ENCODE data around the gene PLCL1. TPM values are rescaled to one million over a fixed set of nuclear protein-coding genes. Genes with fewer than 3 reads are reported as not detected.
A peak's percentile ranks its signal among the peaks of the same experiment; 100 is the strongest.

PLCL1 gene
- total RNA-seq, 2 donors from 2014 or later = 2.0 to 2.9 TPM

DNA sequence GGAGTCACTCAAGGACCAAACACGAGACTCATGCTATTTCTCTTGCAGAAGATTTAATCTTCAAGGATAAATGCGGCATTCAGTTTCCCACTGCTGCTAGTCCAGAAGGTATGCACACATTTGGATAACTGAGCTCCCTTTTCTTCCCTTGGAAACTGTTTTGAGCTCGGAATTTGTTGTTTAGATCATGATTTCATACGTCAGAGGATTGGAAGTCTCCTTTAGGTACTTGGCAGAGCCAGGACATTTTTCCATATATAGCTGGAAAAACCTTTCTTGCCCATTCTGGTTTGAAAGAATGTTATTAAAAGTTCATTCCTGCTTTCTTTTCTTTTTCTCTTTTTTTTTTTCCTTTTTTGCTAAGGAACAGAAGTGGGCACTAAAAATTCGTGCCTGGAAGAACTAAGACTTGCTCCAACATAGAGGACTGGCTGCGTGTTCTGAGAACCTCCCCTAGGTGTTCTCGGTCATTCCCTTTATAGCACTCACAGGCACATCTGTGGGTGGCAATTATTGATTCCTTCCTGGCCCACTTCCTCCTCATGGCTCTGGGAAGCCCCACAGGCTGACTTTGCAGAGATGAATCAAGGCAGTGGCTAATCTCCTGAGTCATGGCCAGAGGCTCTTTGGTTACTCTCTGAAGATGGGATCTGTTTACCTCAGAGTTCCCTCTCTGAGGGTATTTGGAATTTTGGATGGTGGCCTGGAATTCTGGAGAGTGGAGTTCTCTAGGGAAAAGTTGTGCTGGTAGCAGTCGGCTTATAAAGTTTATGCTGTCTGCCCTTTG, 104.8 kb downstream of the PLCL1 start:
- ATAC-seq (peak; percentile 62), DNase-seq (peak in 2 of 4 donors; percentile 10 to 26)
- intact Hi-C loops (cut with DNase I) = no loop called here
- no peak overlapping the region for H3K4me3 ChIP-seq
- no peaks in the 10 kb centered on the region for H3K9me3 ChIP-seq
- no peak overlapping the region for H3K27ac ChIP-seq
- WGBS, 2 donors = 50 to 54% methylated on average over 8 of the region's 8 CpGs
- H3K4me1 ChIP-seq = no peaks in the 10 kb centered on the region
- TF ChIP-seq POLR2A (IDR thresholded peaks at IDR 0.05) = no peak
- TF ChIP-seq, protein P1, sequence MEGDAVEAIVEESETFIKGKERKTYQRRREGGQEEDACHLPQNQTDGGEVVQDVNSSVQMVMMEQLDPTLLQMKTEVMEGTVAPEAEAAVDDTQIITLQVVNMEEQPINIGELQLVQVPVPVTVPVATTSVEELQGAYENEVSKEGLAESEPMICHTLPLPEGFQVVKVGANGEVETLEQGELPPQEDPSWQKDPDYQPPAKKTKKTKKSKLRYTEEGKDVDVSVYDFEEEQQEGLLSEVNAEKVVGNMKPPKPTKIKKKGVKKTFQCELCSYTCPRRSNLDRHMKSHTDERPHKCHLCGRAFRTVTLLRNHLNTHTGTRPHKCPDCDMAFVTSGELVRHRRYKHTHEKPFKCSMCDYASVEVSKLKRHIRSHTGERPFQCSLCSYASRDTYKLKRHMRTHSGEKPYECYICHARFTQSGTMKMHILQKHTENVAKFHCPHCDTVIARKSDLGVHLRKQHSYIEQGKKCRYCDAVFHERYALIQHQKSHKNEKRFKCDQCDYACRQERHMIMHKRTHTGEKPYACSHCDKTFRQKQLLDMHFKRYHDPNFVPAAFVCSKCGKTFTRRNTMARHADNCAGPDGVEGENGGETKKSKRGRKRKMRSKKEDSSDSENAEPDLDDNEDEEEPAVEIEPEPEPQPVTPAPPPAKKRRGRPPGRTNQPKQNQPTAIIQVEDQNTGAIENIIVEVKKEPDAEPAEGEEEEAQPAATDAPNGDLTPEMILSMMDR (IDR thresholded peaks at IDR 0.05) = no peak
- no peaks in the 10 kb centered on the region for H3K27me3 ChIP-seq
- H3K36me3 ChIP-seq (replicated peaks in 1 of 2; ENCODE audit: insufficient read depth in 1 of 2, low read depth in 2 of 2) = no peaks in the 10 kb centered on the region

DNA sequence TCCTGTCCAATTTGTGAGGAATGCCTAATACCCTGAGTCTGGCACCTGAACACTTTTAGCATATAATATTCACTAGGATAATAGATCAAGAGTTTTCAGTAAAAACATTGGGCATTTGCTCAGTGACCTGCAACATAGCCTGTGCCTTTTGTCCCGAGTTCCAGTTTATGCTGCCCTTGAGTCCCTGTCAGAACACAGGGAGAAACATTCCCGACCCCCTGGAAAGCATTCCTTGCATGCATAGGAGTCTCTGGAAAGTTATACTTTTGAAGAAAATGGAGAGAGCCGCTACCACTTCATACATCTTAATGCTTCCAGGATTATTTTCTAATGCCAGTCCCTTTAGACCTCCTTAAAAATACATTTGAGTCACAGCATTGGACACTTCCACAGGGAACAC, 107.3 kb downstream of the PLCL1 start:
- WGBS, 2 donors = 53 to 56% methylated on average over 3 of the region's 3 CpGs
- H3K4me3 ChIP-seq = no peak overlapping the region
- no peaks in the 10 kb centered on the region for H3K27me3 ChIP-seq
- ATAC-seq = peak; percentile 58
- no peak overlapping the region for H3K27ac ChIP-seq
- intact Hi-C loops (cut with DNase I) = no loop called here
- DNase-seq = no peak
- H3K36me3 ChIP-seq (replicated peaks in 1 of 2; ENCODE audit: insufficient read depth in 1 of 2, low read depth in 2 of 2) = no peaks in the 10 kb centered on the region
- no peaks in the 10 kb centered on the region for H3K9me3 ChIP-seq
- no peaks in the 10 kb centered on the region for H3K4me1 ChIP-seq
- TF ChIP-seq POLR2A (IDR thresholded peaks at IDR 0.05) = no peak
- TF ChIP-seq, protein P1 (IDR thresholded peaks at IDR 0.05) = no peak

DNA sequence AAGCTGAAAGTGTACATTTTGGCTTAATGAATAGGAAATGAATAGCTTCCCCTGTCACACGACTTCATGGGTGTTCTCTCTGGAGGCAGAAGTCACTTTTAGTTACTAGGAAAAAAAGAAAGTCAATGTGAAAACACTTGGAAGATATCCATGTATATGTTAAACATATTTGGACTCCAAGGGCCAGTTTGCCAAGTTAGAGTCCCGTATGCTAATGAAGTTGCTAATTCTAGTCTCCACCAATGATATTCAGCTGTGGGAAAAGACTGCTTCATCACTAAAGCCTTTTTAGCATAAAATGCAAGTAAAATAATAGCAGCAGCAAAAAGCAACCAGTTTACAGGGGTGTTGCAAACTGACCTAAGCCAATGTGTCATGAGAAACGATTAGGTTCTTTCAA, 108.7 kb downstream of the PLCL1 start:
- no peaks in the 10 kb centered on the region for H3K27me3 ChIP-seq
- no peaks in the 10 kb centered on the region for H3K9me3 ChIP-seq
- H3K27ac ChIP-seq = no peak overlapping the region
- DNase-seq (no peak), ATAC-seq (no peak)
- H3K36me3 ChIP-seq (replicated peaks in 1 of 2; ENCODE audit: insufficient read depth in 1 of 2, low read depth in 2 of 2) = no peaks in the 10 kb centered on the region
- no peak overlapping the region for H3K4me3 ChIP-seq
- no peak for TF ChIP-seq POLR2A (IDR thresholded peaks at IDR 0.05)
- TF ChIP-seq, protein P1 (IDR thresholded peaks at IDR 0.05) = no peak
- WGBS, 2 donors = 62 to 72% methylated on average over 3 of the region's 3 CpGs
- intact Hi-C loops (cut with DNase I) = no loop called here
- no peaks in the 10 kb centered on the region for H3K4me1 ChIP-seq

DNA sequence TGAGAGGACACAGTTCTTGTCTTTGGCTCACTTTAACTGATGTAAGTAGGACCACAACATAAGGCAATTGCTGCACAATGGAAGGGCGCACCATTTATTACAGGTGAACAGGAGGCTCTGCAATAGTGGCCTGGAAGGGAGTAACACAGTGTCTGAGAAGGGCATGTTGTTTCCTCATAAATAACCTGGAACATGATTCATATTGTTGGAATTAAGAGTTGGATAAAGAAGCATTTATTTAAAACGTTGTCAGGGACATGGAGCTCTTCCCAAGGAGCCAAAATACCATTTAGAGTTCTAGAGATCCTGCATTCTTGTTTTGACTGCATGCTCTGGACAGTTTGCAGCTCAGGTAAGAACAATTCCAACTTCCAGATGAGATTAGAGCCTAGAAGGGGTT, 110.4 kb downstream of the PLCL1 start:
- H3K4me3 ChIP-seq = no peak overlapping the region
- DNase-seq (no peak), ATAC-seq (no peak)
- no peaks in the 10 kb centered on the region for H3K36me3 ChIP-seq (replicated peaks in 1 of 2; ENCODE audit: insufficient read depth in 1 of 2, low read depth in 2 of 2)
- no peak for TF ChIP-seq POLR2A (IDR thresholded peaks at IDR 0.05)
- TF ChIP-seq, protein P1 (IDR thresholded peaks at IDR 0.05) = no peak
- no peaks in the 10 kb centered on the region for H3K4me1 ChIP-seq
- intact Hi-C loops (cut with DNase I) = no loop called here
- no peaks in the 10 kb centered on the region for H3K9me3 ChIP-seq
- H3K27me3 ChIP-seq = no peaks in the 10 kb centered on the region
- 61 to 63% methylated on average over 2 of the region's 2 CpGs for WGBS, 2 donors
- no peak overlapping the region for H3K27ac ChIP-seq
